ENCODE results near the gene ABI1.
A peak's percentile ranks its signal among the peaks of the same experiment; 100 is the strongest.

ABI1 gene

DNA sequence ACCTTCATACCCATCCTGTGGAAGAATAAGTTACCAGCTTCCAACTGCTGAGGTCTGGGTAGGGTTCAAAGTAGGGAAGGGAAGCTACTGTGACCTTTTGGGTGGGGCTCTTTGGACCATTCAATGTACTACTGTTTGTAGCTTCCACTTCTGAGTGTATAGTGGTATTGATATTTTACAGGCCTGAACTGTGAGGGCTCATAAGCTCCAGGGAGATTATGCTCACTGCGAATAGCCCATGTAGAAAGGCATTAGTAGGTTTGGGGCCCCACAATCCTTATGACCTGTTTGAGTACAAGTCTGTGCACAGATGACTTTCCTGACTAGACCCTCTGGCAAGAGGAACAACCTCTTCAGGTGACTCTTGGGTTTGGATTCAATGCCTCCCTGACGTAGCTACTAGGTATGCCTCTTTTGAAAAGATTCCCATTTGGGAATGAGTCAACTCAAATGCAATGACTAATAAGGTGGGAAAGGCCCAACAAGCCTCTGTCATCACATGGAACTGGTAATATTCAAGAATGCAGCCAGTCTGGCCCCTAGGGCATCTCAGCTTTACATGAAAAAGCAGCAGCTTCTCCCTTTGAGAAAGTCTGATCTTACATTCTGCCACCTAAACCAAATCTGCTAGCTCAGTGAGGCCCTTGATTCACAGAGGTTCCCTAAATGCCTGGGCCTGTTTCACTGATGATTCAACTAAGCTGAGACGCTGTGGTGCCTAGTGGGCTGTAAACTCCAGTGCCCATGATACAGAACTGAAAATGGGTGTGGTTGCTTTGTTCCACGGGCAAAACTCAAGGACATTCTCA is 79.8 kb downstream of the ABI1 start:
- H3K4me3 ChIP-seq (ENCODE audit: low read depth, low read length, poor library complexity, severe bottlenecking), result no peak overlapping the region
- H4K20me1 ChIP-seq (ENCODE audit: insufficient read depth, low read length), result no peaks in the 10 kb centered on the region
- peaks cover 21% of the 10 kb centered on the region; the same call in 1 of the 2 replicates for H3K36me3 ChIP-seq (ENCODE audit: insufficient read depth, low read length)
- peak overlapping the region; percentile 35; the same call in 1 of the 2 replicates for H3K9ac ChIP-seq (ENCODE audit: low read length)
- TF ChIP-seq EZH2 (IDR thresholded peaks at IDR 0.05; ENCODE audit: borderline replicate concordance, low read length), result no peak
- TF ChIP-seq, protein P1, sequence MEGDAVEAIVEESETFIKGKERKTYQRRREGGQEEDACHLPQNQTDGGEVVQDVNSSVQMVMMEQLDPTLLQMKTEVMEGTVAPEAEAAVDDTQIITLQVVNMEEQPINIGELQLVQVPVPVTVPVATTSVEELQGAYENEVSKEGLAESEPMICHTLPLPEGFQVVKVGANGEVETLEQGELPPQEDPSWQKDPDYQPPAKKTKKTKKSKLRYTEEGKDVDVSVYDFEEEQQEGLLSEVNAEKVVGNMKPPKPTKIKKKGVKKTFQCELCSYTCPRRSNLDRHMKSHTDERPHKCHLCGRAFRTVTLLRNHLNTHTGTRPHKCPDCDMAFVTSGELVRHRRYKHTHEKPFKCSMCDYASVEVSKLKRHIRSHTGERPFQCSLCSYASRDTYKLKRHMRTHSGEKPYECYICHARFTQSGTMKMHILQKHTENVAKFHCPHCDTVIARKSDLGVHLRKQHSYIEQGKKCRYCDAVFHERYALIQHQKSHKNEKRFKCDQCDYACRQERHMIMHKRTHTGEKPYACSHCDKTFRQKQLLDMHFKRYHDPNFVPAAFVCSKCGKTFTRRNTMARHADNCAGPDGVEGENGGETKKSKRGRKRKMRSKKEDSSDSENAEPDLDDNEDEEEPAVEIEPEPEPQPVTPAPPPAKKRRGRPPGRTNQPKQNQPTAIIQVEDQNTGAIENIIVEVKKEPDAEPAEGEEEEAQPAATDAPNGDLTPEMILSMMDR (IDR thresholded peaks at IDR 0.05; ENCODE audit: low read length), result no peak
- H3K4me1 ChIP-seq (ENCODE audit: insufficient read depth, low read length, severe bottlenecking), result peaks cover 77% of the 10 kb centered on the region
- no peaks in the 10 kb centered on the region for H3K9me2 ChIP-seq (ENCODE audit: low read depth, low read length)
- no peaks in the 10 kb centered on the region for H3F3A ChIP-seq (ENCODE audit: insufficient read depth, low read length)
- H3K27me3 ChIP-seq (ENCODE audit: insufficient read depth, low read length), result no peaks in the 10 kb centered on the region
- no peak overlapping the region for H2AFZ ChIP-seq (ENCODE audit: low read length)
- no peaks in the 10 kb centered on the region for H3K9me3 ChIP-seq (ENCODE audit: low read length)
- peak overlapping the region; percentile 58 for H3K4me2 ChIP-seq (ENCODE audit: low read length)
- peaks cover 92% of the 10 kb centered on the region for H3K79me2 ChIP-seq (ENCODE audit: insufficient read depth, low read length)
- H3K27ac ChIP-seq (ENCODE audit: low read depth, low read length, poor library complexity, severe bottlenecking), result peak overlapping the region; percentile 57

DNA sequence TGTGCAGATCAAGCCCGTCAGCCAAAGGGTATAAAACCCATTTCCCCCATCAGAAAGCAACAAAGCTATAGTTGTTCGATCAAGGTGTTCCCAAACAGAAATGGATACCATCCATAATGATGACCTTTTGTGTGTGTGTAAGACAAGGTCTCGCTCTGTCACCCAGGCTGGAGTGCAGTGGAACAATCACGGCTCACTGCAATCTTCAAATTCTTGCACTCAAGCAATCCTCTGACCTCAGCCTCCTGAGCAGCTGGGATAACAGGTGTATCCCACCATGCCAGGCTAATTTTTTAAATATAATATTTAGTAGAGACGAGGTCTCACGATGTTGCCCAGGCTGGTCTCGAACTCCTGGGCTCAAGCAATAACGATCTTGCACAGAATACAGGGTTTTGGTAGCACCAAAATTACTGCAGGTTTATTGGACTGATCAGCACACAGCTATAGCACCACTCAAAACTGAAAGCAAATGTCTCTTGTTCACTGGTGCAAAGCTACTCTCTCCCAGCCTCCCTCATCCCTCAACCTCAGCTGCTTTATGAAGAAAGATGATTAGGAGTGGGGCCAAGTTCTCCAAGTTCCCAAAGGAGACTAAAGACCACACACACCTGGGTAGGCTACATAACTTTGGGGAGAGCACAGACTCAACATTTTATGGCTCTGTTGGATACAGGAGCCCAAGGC is 80.5 kb downstream of the ABI1 start:
- Histone ChIP-seq H3K4me3 (ENCODE audit: low read depth, low read length, poor library complexity, severe bottlenecking) (no peak overlapping the region), H2AFZ (ENCODE audit: low read length) (no peak overlapping the region), H3K4me2 (ENCODE audit: low read length) (peak overlapping the region; percentile 58; the same call in 1 of the 2 replicates), H3K9ac (ENCODE audit: low read length) (no peak overlapping the region; the same call in 1 of the 2 replicates), H3F3A (ENCODE audit: insufficient read depth, low read length) (no peaks in the 10 kb centered on the region), H3K9me2 (ENCODE audit: low read depth, low read length) (no peaks in the 10 kb centered on the region), H3K27me3 (ENCODE audit: insufficient read depth, low read length) (no peaks in the 10 kb centered on the region), H3K36me3 (ENCODE audit: insufficient read depth, low read length) (peaks cover 25% of the 10 kb centered on the region), H3K4me1 (ENCODE audit: insufficient read depth, low read length, severe bottlenecking) (peaks cover 71% of the 10 kb centered on the region), H3K9me3 (ENCODE audit: low read length) (no peaks in the 10 kb centered on the region), H4K20me1 (ENCODE audit: insufficient read depth, low read length) (no peaks in the 10 kb centered on the region), H3K79me2 (ENCODE audit: insufficient read depth, low read length) (peaks cover 99% of the 10 kb centered on the region), H3K27ac (ENCODE audit: low read depth, low read length, poor library complexity, severe bottlenecking) (peak overlapping the region; percentile 57)
- TF ChIP-seq, protein P1 (IDR thresholded peaks at IDR 0.05; ENCODE audit: low read length), result no peak
- TF ChIP-seq EZH2 (IDR thresholded peaks at IDR 0.05; ENCODE audit: borderline replicate concordance, low read length), result no peak

DNA sequence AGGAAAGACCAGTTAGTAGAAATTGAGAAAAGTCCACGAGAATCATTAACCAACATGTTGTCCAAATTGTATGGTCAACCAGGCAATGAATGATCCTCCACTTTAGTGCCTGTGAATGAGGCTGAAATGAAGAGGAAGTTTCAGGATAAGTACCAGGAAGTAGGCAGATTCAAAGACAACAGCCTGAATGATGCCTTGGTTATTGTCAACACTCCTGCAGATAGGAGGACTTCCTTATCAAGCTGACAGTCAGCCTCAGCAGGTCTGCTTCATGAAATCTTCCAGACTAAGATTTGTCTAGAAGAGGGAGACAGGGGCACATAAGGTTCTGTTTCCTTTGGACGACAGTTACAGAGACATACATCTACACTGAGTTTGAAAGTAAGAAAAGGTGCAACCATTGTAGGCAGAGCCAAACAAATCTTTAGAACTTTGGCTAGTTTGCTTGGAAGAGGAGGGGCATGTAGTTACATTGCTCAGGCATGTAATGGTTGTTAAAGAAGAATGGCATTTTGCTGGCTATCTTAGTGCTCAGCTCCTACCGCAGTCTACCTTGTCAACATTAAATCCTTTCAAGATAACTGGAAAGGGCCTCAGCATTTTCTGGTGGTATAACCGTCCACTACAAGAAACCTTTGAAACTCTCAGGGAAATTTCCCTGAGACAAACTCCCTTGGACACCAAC is 81.4 kb downstream of the ABI1 start:
- Histone ChIP-seq H3K36me3 (ENCODE audit: insufficient read depth, low read length) (peaks cover 29% of the 10 kb centered on the region), H3K4me1 (ENCODE audit: insufficient read depth, low read length, severe bottlenecking) (peaks cover 64% of the 10 kb centered on the region), H3K9ac (ENCODE audit: low read length) (no peak overlapping the region), H3F3A (ENCODE audit: insufficient read depth, low read length) (no peaks in the 10 kb centered on the region), H3K79me2 (ENCODE audit: insufficient read depth, low read length) (peaks cover 100% of the 10 kb centered on the region), H3K9me2 (ENCODE audit: low read depth, low read length) (no peaks in the 10 kb centered on the region), H3K9me3 (ENCODE audit: low read length) (no peaks in the 10 kb centered on the region), H3K27ac (ENCODE audit: low read depth, low read length, poor library complexity, severe bottlenecking) (peak overlapping the region; percentile 55), H3K4me3 (ENCODE audit: low read depth, low read length, poor library complexity, severe bottlenecking) (no peak overlapping the region), H3K4me2 (ENCODE audit: low read length) (no peak overlapping the region), H4K20me1 (ENCODE audit: insufficient read depth, low read length) (no peaks in the 10 kb centered on the region), H3K27me3 (ENCODE audit: insufficient read depth, low read length) (no peaks in the 10 kb centered on the region), H2AFZ (ENCODE audit: low read length) (no peak overlapping the region)
- TF ChIP-seq, protein P1 (IDR thresholded peaks at IDR 0.05; ENCODE audit: low read length), result no peak
- no peak for TF ChIP-seq EZH2 (IDR thresholded peaks at IDR 0.05; ENCODE audit: borderline replicate concordance, low read length)
